ENCODE results near the gene MYLIP. TPM values are rescaled to one million over a fixed set of nuclear protein-coding genes. Genes with fewer than 3 reads are reported as not detected.

The MYLIP gene
- total and polyA plus RNA-seq, 2 donors (not counting 1 experiment from before 2014, with no cell fraction given) = 2.5 to 7.6 TPM

DNA sequence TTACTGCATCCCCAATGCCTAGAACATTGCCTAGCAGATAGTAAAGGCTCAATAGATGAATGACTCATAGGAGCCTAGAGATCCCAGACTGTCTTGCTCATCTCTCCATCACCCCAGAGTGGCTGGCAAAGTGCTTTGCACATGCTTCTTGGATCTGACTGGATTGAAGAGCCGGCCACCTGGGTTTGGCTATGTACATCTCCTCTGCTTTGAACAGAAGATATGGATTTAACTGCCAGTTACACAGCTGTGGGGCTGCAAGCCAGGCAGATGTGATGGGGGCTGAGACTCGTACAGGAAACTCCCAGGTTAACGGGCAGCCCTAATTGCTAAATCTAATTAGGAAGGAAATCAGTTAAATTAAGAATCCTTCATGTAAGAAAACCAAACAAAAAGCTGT is 28.6 kb downstream of the MYLIP start:
- no peak overlapping the region for H3K4me3 ChIP-seq (replicated peaks in 1 of 4; ENCODE audit: control extremely low read depth in 1 of 4, insufficient read depth in 1 of 4, low read depth in 3 of 4, low read length in 4 of 4)
- no peaks in the 10 kb centered on the region for H3K27me3 ChIP-seq (ENCODE audit: control insufficient read depth, insufficient read depth, low read length)
- H4K20me1 ChIP-seq (ENCODE audit: control insufficient read depth, extremely low read depth, insufficient read depth, low read length) = no peaks in the 10 kb centered on the region
- no peaks in the 10 kb centered on the region for H3K9me3 ChIP-seq (ENCODE audit: control insufficient read depth, insufficient read depth, low read depth, low read length)
- no peak overlapping the region for H3K9ac ChIP-seq (ENCODE audit: insufficient read depth, low read length)
- no peaks in the 10 kb centered on the region for H3K36me3 ChIP-seq (ENCODE audit: control insufficient read depth, insufficient read depth, low read length)
- peaks cover 2% of the 10 kb centered on the region for H3K4me1 ChIP-seq (ENCODE audit: control insufficient read depth, extremely low read depth, insufficient read depth, low read length)
- no peak overlapping the region for H3K27ac ChIP-seq (ENCODE audit: insufficient read depth, low read length)
- TF ChIP-seq, protein P1, sequence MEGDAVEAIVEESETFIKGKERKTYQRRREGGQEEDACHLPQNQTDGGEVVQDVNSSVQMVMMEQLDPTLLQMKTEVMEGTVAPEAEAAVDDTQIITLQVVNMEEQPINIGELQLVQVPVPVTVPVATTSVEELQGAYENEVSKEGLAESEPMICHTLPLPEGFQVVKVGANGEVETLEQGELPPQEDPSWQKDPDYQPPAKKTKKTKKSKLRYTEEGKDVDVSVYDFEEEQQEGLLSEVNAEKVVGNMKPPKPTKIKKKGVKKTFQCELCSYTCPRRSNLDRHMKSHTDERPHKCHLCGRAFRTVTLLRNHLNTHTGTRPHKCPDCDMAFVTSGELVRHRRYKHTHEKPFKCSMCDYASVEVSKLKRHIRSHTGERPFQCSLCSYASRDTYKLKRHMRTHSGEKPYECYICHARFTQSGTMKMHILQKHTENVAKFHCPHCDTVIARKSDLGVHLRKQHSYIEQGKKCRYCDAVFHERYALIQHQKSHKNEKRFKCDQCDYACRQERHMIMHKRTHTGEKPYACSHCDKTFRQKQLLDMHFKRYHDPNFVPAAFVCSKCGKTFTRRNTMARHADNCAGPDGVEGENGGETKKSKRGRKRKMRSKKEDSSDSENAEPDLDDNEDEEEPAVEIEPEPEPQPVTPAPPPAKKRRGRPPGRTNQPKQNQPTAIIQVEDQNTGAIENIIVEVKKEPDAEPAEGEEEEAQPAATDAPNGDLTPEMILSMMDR (conservative IDR thresholded peaks at IDR 0.05 in 1 of 2, IDR thresholded peaks at IDR 0.05 in 1 of 2; ENCODE audit: low read depth in 1 of 2, low read length in 2 of 2) = no peak
- TF ChIP-seq EZH2 (IDR thresholded peaks at IDR 0.05; ENCODE audit: low read length, missing control alignments) = no peak
- DNase-seq (ENCODE audit: low read depth in 2 of 2) = no peak
- no peak overlapping the region for H2AFZ ChIP-seq (ENCODE audit: low read length)
- no peaks in the 10 kb centered on the region for H3K79me2 ChIP-seq (ENCODE audit: control insufficient read depth, insufficient read depth, low read length)
- no peak overlapping the region for H3K4me2 ChIP-seq (ENCODE audit: extremely low read depth, insufficient read depth, low read length)

DNA sequence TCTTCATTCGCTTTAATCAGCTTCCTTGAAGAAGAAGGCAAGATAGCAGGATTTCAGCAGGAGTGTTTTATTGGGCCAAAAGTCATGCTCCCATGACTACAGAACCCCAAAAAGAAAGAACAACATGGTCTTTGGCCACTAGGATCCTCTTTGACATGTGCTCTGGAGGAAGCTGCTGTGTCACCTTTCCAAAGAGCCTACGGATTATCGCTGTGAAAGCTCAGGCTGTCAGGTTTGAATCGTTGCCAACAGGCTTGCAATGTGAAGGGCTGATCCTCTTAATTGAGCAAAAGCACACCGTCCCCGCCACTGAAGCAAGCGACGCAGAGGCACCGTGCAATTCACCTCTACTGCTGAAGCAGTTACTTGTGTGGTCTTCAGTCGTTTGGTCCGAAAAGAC is 29.0 kb downstream of the MYLIP start:
- no peaks in the 10 kb centered on the region for H4K20me1 ChIP-seq (ENCODE audit: control insufficient read depth, extremely low read depth, insufficient read depth, low read length)
- H3K9me3 ChIP-seq (ENCODE audit: control insufficient read depth, insufficient read depth, low read depth, low read length) = no peaks in the 10 kb centered on the region
- no peak overlapping the region for H3K4me3 ChIP-seq (replicated peaks in 1 of 4; ENCODE audit: control extremely low read depth in 1 of 4, insufficient read depth in 1 of 4, low read depth in 3 of 4, low read length in 4 of 4)
- no peak for DNase-seq (ENCODE audit: low read depth in 2 of 2)
- no peak for TF ChIP-seq EZH2 (IDR thresholded peaks at IDR 0.05; ENCODE audit: low read length, missing control alignments)
- TF ChIP-seq, protein P1 (conservative IDR thresholded peaks at IDR 0.05 in 1 of 2, IDR thresholded peaks at IDR 0.05 in 1 of 2; ENCODE audit: low read depth in 1 of 2, low read length in 2 of 2) = no peak
- no peaks in the 10 kb centered on the region for H3K36me3 ChIP-seq (ENCODE audit: control insufficient read depth, insufficient read depth, low read length)
- no peak overlapping the region for H3K9ac ChIP-seq (ENCODE audit: insufficient read depth, low read length)
- no peak overlapping the region for H3K27ac ChIP-seq (ENCODE audit: insufficient read depth, low read length)
- no peaks in the 10 kb centered on the region for H3K27me3 ChIP-seq (ENCODE audit: control insufficient read depth, insufficient read depth, low read length)
- H2AFZ ChIP-seq (ENCODE audit: low read length) = no peak overlapping the region
- H3K79me2 ChIP-seq (ENCODE audit: control insufficient read depth, insufficient read depth, low read length) = no peaks in the 10 kb centered on the region
- H3K4me2 ChIP-seq (ENCODE audit: extremely low read depth, insufficient read depth, low read length) = no peak overlapping the region
- peaks cover 2% of the 10 kb centered on the region for H3K4me1 ChIP-seq (ENCODE audit: control insufficient read depth, extremely low read depth, insufficient read depth, low read length)

DNA sequence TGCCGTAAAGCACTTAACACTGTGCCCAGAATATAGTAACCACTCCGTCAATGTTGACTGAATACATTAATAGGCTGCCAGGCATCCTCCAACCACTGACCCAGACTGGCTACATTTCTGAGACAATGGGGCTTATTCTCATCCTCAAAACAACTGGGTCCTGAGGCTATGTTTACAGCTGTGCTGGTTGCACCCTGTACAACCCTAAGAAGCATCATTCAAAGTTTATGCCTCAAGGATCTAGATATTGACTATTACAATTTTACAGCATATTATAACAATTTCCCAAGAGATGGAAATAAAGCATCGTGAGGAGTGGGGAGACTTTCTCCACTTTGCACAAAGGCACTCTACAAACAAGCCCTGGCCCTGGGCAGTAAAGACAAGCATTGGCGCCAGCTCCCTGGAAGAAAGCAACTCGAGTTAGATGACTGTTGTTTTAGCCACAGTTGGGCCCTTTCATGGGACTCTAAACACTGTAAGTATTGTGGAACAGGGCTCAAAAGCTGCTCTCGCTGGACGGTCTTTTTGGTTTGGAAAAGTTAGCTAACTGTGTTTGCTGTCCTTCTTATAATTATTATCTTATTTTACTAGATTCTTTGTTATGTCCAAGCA is 30.2 kb downstream of the MYLIP start:
- Histone ChIP-seq H3K4me2 (ENCODE audit: extremely low read depth, insufficient read depth, low read length) (no peak overlapping the region), H3K4me1 (ENCODE audit: control insufficient read depth, extremely low read depth, insufficient read depth, low read length) (peaks cover 2% of the 10 kb centered on the region), H3K79me2 (ENCODE audit: control insufficient read depth, insufficient read depth, low read length) (no peaks in the 10 kb centered on the region), H2AFZ (ENCODE audit: low read length) (no peak overlapping the region), H3K27ac (ENCODE audit: insufficient read depth, low read length) (no peak overlapping the region), H3K36me3 (ENCODE audit: control insufficient read depth, insufficient read depth, low read length) (no peaks in the 10 kb centered on the region), H3K9me3 (ENCODE audit: control insufficient read depth, insufficient read depth, low read depth, low read length) (no peaks in the 10 kb centered on the region), H3K27me3 (ENCODE audit: control insufficient read depth, insufficient read depth, low read length) (no peaks in the 10 kb centered on the region), H3K4me3 (replicated peaks in 1 of 4; ENCODE audit: control extremely low read depth in 1 of 4, insufficient read depth in 1 of 4, low read depth in 3 of 4, low read length in 4 of 4) (no peak overlapping the region), H3K9ac (ENCODE audit: insufficient read depth, low read length) (no peak overlapping the region), H4K20me1 (ENCODE audit: control insufficient read depth, extremely low read depth, insufficient read depth, low read length) (no peaks in the 10 kb centered on the region)
- DNase-seq (ENCODE audit: low read depth in 2 of 2) = no peak
- TF ChIP-seq EZH2 (IDR thresholded peaks at IDR 0.05; ENCODE audit: low read length, missing control alignments) = no peak
- TF ChIP-seq, protein P1 (conservative IDR thresholded peaks at IDR 0.05 in 1 of 2, IDR thresholded peaks at IDR 0.05 in 1 of 2; ENCODE audit: low read depth in 1 of 2, low read length in 2 of 2) = no peak

All from fibroblast of lung (primary cell).